ENCODE data around the gene C4orf46.

Gene C4orf46

DNA sequence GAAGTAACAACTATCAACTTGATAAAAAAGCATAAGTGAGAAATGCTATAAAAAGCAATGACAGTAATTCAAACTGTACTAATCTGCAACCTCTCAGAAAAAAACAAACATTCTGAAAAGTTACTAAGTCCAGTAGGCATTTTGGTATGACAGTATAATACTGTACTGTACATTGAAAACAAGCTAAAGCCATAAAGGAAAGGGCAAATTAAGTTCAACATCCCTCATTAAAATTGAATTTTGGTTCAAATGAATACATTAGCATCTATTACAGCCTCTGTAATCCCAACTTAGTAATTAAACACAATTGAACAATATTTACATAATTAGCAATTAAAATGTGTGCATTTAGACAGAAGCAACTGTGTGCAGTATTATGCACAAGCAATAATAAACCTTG is 53.7 kb downstream of the C4orf46 start (continued):
- TF ChIP-seq, protein P1, sequence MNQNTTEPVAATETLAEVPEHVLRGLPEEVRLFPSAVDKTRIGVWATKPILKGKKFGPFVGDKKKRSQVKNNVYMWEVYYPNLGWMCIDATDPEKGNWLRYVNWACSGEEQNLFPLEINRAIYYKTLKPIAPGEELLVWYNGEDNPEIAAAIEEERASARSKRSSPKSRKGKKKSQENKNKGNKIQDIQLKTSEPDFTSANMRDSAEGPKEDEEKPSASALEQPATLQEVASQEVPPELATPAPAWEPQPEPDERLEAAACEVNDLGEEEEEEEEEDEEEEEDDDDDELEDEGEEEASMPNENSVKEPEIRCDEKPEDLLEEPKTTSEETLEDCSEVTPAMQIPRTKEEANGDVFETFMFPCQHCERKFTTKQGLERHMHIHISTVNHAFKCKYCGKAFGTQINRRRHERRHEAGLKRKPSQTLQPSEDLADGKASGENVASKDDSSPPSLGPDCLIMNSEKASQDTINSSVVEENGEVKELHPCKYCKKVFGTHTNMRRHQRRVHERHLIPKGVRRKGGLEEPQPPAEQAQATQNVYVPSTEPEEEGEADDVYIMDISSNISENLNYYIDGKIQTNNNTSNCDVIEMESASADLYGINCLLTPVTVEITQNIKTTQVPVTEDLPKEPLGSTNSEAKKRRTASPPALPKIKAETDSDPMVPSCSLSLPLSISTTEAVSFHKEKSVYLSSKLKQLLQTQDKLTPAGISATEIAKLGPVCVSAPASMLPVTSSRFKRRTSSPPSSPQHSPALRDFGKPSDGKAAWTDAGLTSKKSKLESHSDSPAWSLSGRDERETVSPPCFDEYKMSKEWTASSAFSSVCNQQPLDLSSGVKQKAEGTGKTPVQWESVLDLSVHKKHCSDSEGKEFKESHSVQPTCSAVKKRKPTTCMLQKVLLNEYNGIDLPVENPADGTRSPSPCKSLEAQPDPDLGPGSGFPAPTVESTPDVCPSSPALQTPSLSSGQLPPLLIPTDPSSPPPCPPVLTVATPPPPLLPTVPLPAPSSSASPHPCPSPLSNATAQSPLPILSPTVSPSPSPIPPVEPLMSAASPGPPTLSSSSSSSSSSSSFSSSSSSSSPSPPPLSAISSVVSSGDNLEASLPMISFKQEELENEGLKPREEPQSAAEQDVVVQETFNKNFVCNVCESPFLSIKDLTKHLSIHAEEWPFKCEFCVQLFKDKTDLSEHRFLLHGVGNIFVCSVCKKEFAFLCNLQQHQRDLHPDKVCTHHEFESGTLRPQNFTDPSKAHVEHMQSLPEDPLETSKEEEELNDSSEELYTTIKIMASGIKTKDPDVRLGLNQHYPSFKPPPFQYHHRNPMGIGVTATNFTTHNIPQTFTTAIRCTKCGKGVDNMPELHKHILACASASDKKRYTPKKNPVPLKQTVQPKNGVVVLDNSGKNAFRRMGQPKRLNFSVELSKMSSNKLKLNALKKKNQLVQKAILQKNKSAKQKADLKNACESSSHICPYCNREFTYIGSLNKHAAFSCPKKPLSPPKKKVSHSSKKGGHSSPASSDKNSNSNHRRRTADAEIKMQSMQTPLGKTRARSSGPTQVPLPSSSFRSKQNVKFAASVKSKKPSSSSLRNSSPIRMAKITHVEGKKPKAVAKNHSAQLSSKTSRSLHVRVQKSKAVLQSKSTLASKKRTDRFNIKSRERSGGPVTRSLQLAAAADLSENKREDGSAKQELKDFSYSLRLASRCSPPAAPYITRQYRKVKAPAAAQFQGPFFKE (tag by site-specific recombination; IDR thresholded peaks at IDR 0.05; ENCODE audit: borderline replicate concordance): no peak
- TF ChIP-seq KLF1 (tag by site-specific recombination; IDR thresholded peaks at IDR 0.05) (no peak), ZNF404 (tag by site-specific recombination; IDR thresholded peaks at IDR 0.05) (no peak), TCF7L2 (IDR thresholded peaks at IDR 0.05; ENCODE audit: borderline replicate concordance, low read depth, low read length) (no peak), ZNF48 (tag by site-specific recombination; IDR thresholded peaks at IDR 0.05) (no peak), ZNF37A (tag by site-specific recombination; IDR thresholded peaks at IDR 0.05) (no peak)
- TF ChIP-seq, protein P2, sequence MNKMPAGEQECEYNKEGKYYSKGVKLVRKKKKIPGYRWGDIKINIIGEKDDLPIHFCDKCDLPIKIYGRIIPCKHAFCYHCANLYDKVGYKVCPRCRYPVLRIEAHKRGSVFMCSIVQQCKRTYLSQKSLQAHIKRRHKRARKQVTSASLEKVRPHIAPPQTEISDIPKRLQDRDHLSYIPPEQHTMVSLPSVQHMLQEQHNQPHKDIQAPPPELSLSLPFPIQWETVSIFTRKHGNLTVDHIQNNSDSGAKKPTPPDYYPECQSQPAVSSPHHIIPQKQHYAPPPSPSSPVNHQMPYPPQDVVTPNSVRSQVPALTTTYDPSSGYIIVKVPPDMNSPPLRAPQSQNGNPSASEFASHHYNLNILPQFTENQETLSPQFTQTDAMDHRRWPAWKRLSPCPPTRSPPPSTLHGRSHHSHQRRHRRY (tag by site-specific recombination; IDR thresholded peaks at IDR 0.05): no peak

Measured in HEK293 (cell line).